ENCODE measurements around the gene TIMM10. TPM values are rescaled to one million over a fixed set of nuclear protein-coding genes. Genes with fewer than 3 reads are reported as not detected.

The TIMM10 gene
- total RNA-seq, 1 donor: 32.1 TPM

- TF ChIP-seq, protein P1, sequence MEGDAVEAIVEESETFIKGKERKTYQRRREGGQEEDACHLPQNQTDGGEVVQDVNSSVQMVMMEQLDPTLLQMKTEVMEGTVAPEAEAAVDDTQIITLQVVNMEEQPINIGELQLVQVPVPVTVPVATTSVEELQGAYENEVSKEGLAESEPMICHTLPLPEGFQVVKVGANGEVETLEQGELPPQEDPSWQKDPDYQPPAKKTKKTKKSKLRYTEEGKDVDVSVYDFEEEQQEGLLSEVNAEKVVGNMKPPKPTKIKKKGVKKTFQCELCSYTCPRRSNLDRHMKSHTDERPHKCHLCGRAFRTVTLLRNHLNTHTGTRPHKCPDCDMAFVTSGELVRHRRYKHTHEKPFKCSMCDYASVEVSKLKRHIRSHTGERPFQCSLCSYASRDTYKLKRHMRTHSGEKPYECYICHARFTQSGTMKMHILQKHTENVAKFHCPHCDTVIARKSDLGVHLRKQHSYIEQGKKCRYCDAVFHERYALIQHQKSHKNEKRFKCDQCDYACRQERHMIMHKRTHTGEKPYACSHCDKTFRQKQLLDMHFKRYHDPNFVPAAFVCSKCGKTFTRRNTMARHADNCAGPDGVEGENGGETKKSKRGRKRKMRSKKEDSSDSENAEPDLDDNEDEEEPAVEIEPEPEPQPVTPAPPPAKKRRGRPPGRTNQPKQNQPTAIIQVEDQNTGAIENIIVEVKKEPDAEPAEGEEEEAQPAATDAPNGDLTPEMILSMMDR (IDR thresholded peaks at IDR 0.05; ENCODE audit: insufficient read depth, low read length): no peak
- no peak overlapping the region for H3K4me3 ChIP-seq (ENCODE audit: low read depth, low read length)
- DNase-seq (ENCODE audit: low read depth): no peak
These were observed 21.4 kb upstream of the TIMM10 start for GRCh38 chr11:57551941-57552340.

GRCh38 chr11:57549983-57550382, 19.4 kb upstream of the TIMM10 start:
- H3K4me3 ChIP-seq (ENCODE audit: low read depth, low read length): no peak overlapping the region
- no peak for DNase-seq (ENCODE audit: low read depth)
- TF ChIP-seq, protein P1 (IDR thresholded peaks at IDR 0.05; ENCODE audit: insufficient read depth, low read length): no peak

DNA sequence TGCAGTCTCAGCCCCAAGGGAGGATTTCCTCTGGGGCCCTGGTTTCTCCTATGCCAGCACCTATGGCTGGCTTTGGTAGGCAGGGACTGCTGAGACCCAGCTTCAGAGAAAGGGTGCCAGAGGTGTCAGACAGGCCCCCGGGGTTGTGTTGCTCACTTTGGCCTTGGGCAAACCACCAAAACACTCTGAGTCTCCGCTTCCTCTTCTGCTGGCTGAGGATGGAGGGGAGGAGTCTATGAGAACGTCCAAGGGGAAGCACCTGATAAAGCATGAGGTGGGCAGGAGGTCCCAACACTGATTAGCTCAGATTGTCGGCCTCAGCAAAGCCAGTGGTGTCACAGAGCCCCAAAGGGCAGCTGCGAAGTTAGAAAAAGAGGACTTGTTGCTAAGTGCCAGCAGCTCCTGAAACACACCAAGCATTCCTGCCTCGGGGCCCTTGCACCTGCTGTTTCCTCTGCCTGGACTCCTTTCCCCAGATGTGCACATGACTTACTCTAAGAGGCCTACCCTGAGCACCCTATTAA, 17.4 kb upstream of the TIMM10 start:
- TF ChIP-seq, protein P1 (IDR thresholded peaks at IDR 0.05; ENCODE audit: insufficient read depth, low read length): no peak
- DNase-seq (ENCODE audit: low read depth): no peak

GRCh38 chr11:57546869-57547475, 16.4 kb upstream of the TIMM10 start:
- TF ChIP-seq, protein P1 (IDR thresholded peaks at IDR 0.05; ENCODE audit: insufficient read depth, low read length): no peak
- H3K4me3 ChIP-seq (ENCODE audit: low read depth, low read length): no peak overlapping the region
- no peak for DNase-seq (ENCODE audit: low read depth)

More for the DNA sequence above, 17.4 kb upstream of the TIMM10 start:
- no peak overlapping the region for H3K4me3 ChIP-seq (ENCODE audit: low read depth, low read length)

GRCh38 chr11:57546451-57546850, 15.9 kb upstream of the TIMM10 start:
- DNase-seq (ENCODE audit: low read depth): no peak
- TF ChIP-seq, protein P1 (IDR thresholded peaks at IDR 0.05; ENCODE audit: insufficient read depth, low read length): no peak
- H3K4me3 ChIP-seq (ENCODE audit: low read depth, low read length): no peak overlapping the region

GRCh38 chr11:57545883-57546282, 15.3 kb upstream of the TIMM10 start:
- DNase-seq (ENCODE audit: low read depth): no peak
- TF ChIP-seq, protein P1 (IDR thresholded peaks at IDR 0.05; ENCODE audit: insufficient read depth, low read length): no peak
- no peak overlapping the region for H3K4me3 ChIP-seq (ENCODE audit: low read depth, low read length)

- H3K4me3 ChIP-seq (ENCODE audit: low read depth, low read length): no peak overlapping the region
- DNase-seq (ENCODE audit: low read depth): no peak
- TF ChIP-seq, protein P1 (IDR thresholded peaks at IDR 0.05; ENCODE audit: insufficient read depth, low read length): no peak
These were observed 14.0 kb upstream of the TIMM10 start for GRCh38 chr11:57544566-57544965.

Data from fibroblast of the aortic adventitia (primary cell).